Astrocyte of the cerebellum (primary cell): ENCODE data around the gene CLDN18.

Experiments used
- DNase-seq: peaks from one replicate; pipeline ENCODE4 v3.0.0-alpha.2; 2011; ENCODE audit warnings: low read depth
- H3K4me3 ChIP-seq: 2 replicates; pipeline ENCODE4 v1.5.1; 2011; ENCODE audit warnings: mild to moderate bottlenecking, low read depth, low read length, moderate library complexity
- in situ Hi-C: cut with HindIII; loops from 2 replicates; pipeline ENCODE4 v1.10.0; 2017; ENCODE audit warnings: low sequenced_read_pairs
- TF ChIP-seq, protein P1 (sequence below): IDR thresholded peaks from 2 replicates; pipeline ENCODE4 v1.5.1; 2012; ENCODE audit warnings: low read length, low read depth, moderate library complexity, mild to moderate bottlenecking; ENCODE audit errors: missing control alignments

CLDN18 gene

GRCh38 chr3:138032567-138032966 lies 22.6 kb downstream of the CLDN18 start:
- no peak overlapping the region for H3K4me3 ChIP-seq
- TF ChIP-seq, protein P1, sequence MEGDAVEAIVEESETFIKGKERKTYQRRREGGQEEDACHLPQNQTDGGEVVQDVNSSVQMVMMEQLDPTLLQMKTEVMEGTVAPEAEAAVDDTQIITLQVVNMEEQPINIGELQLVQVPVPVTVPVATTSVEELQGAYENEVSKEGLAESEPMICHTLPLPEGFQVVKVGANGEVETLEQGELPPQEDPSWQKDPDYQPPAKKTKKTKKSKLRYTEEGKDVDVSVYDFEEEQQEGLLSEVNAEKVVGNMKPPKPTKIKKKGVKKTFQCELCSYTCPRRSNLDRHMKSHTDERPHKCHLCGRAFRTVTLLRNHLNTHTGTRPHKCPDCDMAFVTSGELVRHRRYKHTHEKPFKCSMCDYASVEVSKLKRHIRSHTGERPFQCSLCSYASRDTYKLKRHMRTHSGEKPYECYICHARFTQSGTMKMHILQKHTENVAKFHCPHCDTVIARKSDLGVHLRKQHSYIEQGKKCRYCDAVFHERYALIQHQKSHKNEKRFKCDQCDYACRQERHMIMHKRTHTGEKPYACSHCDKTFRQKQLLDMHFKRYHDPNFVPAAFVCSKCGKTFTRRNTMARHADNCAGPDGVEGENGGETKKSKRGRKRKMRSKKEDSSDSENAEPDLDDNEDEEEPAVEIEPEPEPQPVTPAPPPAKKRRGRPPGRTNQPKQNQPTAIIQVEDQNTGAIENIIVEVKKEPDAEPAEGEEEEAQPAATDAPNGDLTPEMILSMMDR, result no peak
- in situ Hi-C loops, result no loop called here
- DNase-seq, result no peak

GRCh38 chr3:138033202-138033691 lies 23.3 kb downstream of the CLDN18 start:
- DNase-seq, result no peak
- H3K4me3 ChIP-seq, result no peak overlapping the region
- TF ChIP-seq, protein P1, result no peak
- in situ Hi-C loops, result no loop called here

- TF ChIP-seq, protein P1, result no peak
- in situ Hi-C loops, result no loop called here
- no peak overlapping the region for H3K4me3 ChIP-seq
- DNase-seq, result no peak
Measured at GRCh38 chr3:138034918-138035317, 25.0 kb downstream of the CLDN18 start.

DNA sequence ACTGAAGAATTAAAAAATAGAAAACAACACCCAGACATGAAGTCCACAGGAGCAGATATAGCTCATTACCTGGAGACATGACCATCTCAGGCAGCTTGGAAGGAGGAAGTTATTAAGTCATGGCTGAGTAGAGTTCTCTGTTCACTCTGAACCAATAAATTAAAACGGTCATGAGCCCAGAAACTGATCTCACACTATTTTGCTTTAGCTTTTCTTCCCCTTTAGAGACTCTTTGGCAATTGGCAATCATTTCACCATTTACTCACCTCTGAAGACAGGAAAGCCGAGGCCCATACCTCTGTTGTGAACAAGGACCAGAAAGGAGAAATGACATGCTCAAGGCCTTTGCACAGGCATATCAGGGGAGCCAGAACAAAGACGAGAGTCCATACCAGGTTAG lies 26.6 kb downstream of the CLDN18 start:
- DNase-seq, result no peak
- in situ Hi-C loops, result no loop called here
- no peak overlapping the region for H3K4me3 ChIP-seq
- TF ChIP-seq, protein P1, result no peak

- H3K4me3 ChIP-seq, result no peak overlapping the region
- no peak for DNase-seq
- in situ Hi-C loops, result no loop called here
- TF ChIP-seq, protein P1, result no peak
Measured at GRCh38 chr3:138038725-138039462, 28.9 kb downstream of the CLDN18 start.

DNA sequence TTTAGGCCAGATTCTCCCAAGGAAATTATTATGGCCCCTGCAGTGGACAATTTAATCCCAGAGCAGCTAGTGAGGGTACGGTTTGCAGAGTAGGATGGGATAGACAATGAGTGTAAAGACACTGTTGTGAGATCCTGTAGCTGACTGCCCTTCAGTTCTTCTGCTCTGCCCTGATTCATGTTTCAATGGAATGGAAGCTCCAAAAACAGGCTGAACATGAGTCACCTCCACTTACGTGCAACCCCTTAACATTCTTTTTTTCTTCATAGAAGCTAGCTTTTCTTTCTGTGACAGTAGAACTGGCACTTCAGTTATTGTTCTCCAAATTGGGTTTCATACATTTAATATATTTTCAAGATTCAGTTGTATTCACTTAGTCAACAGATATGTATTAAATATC lies 32.1 kb downstream of the CLDN18 start:
- TF ChIP-seq, protein P1, result no peak
- in situ Hi-C loops, result no loop called here
- peak; percentile 6 for DNase-seq
- H3K4me3 ChIP-seq, result no peak overlapping the region
